GM19397 (cell line): Measurements from ENCODE around the gene MCOLN1.

Experiments used
- ATAC-seq: cut with Tn5 transposase; IDR thresholded peaks from one replicate; pipeline ENCODE4 v1.9.1; 2021; ENCODE audit warnings: mild to moderate bottlenecking, moderate library complexity; ENCODE audit not compliant: unreplicated experiment

MCOLN1 gene

DNA sequence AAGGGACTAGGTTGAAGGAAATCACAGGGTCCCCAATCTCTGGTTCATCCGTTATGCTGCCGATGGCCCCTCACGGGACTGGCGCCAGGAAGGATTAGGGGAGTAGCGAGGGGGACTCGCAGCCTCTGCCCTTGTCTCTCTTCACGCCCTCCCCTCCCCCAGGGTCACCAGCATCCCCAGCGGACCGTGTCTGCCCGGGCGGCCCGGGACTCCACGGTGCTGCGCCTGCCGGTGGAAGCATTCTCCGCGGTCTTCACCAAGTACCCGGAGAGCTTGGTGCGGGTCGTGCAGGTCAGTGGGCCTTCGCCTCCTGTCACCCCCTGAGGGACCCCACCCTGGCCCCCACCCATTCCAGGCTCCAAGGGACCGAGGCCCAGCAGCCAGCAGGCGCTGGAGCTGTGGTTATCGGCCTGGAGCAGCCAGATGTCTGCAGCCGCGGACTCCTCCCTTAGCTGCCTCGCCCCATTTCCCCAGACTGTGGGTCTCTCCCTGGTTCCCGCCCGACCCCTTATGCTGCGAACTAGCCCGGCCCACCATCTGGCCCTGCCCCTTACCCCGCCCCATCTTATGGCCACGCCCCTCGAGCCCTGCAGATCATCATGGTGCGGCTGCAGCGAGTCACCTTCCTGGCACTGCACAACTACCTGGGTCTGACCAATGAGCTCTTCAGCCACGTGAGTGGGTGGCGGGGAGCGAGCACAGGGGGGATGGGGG is 18.5 kb downstream of the MCOLN1 start:
- ATAC-seq = no peak

DNA sequence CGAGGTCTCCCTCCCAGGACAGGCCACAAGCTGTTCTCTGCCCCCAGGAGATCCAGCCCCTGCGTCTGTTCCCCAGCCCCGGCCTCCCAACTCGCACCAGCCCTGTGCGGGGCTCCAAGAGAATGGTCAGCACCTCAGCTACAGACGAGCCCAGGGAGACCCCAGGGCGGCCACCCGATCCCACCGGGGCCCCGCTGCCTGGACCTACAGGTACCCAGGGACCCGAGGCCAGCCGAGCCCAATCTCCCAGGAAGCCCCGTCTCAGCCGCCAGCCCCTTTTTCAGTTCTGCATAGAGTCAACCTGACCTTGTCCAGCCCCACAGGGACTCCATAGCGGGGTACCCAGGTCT is 19.0 kb downstream of the MCOLN1 start:
- ATAC-seq = no peak

DNA sequence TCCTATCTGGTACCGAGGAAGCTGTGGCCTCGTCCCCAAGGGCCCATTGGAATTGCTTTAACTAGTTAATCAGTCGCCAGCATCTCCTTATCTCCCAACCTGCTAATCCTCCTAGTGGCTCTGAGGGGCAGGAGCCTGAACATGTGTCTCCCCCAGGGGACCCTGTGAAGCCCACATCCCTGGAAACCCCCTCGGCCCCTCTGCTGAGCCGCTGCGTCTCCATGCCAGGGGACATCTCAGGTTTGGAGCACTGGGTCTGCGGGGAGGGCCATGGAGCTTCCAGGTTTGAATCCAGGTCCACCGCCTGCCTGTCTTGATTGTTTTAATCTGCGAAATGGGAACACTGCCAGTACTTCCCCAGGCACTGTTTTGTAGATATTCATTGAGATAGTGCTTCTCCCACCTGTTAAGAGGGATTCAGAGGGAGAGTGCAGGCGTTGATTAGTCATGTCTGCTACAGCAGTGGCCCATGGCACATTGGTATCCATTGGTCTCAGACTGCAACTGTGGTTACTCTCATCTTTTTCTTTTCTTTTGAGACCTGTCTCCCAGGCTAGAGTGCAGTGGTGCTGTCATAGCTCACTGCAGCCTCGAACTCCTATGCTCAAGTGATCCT is 19.5 kb downstream of the MCOLN1 start:
- no peak for ATAC-seq

DNA sequence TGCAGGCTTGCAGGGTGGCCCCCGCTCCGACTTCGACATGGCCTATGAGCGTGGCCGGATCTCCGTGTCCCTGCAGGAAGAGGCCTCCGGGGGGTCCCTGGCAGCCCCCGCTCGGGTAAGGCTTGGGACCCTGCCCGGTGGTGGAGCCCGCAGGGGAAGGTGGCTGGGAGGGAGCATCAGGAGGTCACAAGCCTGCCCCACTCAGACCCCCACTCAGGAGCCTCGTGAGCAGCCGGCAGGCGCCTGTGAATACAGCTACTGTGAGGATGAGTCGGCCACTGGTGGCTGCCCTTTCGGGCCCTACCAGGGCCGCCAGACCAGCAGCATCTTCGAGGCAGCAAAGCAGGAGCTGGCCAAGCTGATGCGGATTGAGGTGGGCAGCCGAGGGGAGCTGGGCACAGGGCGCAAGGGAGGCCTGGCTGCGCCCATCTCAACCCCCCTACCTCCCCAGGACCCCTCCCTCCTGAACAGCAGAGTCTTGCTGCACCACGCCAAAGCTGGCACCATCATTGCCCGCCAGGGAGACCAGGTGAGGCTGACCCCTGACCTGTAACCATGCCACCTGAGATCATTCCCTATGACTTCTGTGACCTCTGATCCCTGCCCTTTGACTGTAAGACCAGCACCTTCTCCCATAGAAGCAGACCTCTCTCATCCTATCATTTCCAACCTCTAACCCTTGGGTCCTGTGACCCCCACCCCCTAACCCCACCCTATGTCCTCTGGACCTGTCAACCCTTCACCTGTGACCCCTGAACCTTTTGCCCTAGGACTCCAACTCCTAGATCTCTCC is 20.3 kb downstream of the MCOLN1 start:
- no peak for ATAC-seq

DNA sequence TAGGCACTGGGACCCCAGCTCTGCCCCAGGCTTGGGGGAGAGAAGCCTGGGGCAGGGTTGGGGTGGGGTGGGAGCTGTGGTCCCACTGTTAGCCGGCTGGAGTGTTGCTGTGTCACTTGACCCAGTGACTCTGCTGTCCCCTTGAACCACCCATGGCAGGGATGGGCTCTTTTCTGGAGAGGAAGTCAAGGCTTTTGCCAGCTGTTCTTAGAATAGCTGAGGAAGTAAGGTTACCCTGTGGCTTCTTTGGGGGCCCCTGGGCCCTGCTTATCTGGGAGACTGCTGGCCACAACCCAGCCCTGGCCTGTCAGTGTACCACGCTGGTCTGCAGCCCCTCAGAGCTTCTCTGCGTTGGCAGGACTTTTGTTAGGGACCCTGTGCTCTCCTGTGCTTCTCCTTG is 22.2 kb downstream of the MCOLN1 start:
- ATAC-seq = no peak

DNA sequence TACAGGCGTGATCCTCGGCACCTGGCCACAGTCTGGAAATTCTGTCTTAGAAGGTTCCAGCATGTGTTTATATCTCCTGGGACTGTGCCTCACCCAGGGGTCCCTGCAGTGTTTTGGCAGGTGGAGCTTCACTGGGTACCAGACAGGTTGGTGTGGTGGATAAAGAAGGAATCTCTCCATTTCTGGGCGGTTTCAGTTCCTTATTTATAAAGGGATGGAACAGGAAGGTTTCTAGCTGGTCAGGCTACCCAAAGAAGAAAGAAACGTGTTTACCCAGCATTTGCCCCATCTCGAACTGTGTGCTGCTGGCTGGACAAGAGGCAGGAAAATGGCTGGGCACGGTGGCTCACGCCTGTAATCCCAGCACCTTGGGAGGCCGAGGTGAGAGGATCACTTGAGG is 22.9 kb downstream of the MCOLN1 start:
- ATAC-seq = no peak

DNA sequence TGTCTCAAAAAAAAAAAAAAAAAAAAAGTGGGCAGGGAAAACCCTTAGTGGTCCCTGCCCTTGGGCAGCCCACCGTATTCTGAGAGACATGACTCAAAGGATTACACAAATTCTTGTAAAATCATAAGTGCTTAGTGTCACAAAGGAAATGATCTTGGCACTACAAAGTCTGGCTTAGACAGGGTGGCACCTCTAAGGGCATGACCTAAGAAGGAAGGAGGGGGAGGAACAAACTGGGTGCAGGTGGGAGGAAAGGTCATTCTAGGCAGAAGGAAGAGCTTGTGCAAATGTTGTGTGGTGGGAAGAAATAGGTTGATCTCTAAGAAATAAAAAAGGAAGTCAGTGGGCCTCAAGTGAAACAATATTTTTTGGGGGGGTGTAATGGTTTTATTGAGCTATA is 23.5 kb downstream of the MCOLN1 start:
- no peak for ATAC-seq

DNA sequence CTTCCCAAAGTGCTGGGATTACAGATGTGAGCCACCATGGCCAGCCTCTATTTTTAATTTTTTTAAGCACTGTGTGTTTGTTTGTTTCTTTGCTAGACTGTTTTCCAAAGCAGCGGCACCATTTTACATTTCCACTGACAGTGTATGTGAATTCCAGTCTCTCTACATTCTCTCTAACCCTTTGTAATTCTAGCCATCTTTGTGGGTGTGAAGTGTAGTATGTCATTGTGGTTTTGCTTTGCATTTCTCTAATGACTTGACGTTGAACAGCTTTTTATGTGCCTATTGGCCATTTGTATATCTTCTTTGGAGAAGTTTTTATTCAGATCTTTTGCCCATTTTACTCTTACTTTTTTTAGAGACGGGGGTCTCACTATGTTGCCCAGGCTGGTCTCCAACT is 24.7 kb downstream of the MCOLN1 start:
- no peak for ATAC-seq

DNA sequence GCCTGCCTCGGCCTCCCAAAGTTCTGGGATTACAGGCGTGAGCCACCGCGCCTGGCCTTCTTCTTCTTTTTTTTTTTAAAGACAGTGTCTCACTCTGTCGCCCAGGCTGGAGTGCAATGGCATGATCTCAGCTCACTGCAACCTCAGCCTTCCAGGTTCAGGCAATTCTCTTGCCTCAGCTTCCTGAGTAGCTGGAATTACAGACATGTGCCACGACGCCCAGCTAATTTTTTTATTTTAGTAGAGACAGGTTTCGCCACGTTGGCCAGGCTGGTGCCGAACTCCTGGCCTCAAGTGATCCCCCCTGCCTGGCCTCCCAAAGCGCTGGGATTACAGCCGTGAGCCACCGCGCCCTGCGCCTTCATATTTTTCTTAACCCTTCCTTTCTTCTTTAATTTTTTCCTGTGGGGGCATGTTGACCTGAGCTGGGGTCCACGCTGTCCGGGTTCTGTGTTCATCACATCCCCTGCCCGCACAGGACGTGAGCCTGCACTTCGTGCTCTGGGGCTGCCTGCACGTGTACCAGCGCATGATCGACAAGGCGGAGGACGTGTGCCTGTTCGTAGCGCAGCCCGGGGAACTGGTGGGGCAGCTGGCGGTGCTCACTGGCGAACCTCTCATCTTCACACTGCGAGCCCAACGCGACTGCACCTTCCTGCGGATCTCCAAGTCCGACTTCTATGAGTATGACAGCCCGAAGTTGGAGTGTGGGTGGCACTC is 27.2 kb downstream of the MCOLN1 start:
- ATAC-seq = no peak

DNA sequence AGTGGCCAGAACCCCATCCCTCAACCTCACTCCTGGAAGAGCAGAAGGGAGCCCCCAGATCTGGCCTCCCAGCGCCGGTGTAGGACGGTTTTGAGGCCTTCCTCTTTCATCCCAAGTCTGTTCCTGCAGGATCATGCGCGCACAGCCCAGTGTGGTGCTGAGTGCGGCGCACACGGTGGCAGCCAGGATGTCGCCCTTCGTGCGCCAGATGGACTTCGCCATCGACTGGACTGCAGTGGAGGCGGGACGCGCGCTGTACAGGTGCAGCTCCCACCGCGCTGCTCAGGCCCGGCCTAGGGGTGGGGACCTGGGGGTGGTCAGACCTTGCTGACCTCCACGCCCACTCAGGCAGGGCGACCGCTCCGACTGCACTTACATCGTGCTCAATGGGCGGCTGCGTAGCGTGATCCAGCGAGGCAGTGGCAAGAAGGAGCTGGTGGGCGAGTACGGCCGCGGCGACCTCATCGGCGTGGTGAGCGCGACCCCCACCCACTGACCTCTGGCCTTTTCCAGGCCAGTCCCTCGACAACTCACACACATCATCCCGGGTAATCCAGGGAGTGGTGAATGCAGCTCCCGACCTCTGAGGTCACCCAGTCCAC is 27.8 kb downstream of the MCOLN1 start:
- no peak for ATAC-seq

DNA sequence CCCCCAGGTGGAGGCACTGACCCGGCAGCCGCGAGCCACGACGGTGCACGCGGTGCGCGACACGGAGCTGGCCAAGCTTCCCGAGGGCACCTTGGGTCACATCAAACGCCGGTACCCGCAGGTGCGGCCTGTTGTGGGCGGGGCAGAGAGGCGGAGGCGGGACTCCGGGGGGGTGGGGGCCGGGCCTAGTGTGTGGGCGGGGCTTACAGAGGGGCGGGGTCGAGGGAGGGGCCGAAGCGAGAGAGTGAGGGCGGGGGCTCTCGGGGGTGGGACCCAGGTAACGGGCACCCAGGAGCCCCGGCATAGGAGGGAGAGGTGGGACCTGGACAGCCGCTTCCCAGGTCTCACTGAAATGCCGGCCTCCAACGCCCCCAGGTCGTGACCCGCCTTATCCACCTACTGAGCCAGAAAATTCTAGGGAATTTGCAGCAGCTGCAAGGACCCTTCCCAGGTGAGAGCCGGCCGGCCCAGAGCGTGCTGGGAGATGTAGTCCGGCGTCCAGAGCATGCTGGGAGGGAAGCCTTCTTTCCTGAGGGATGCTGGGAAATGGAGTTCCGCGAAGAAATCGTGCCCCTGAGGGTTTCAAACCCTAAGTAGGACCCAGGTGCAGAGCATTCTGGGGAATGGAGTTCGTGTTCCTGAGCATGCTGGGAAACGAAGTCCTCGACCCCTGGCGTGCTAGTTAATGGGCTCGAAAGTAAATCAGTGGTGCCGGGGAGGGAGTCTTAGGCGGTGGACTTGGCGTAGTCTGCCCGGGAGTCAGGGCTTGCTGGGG is 28.8 kb downstream of the MCOLN1 start:
- ATAC-seq = no peak

DNA sequence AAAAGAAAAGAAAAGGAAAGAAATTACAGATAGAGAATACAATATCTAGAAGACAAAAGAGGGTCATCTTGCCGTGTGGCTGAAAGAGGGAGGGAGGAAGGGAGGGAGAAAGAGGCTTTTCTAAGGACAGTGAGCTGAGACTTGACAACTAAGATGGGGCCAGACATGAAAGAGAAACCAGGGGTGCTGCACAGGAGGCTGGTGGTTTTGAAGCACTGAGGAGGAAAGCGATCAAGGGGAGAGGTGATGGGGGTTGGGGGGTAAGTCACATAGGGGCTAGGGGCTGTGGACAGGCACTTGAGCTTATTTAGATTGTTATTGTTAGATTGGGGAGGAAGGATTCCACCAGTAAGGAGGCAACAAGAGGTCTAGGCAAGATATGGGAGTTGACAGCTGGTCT is 30.4 kb downstream of the MCOLN1 start:
- no peak for ATAC-seq

DNA sequence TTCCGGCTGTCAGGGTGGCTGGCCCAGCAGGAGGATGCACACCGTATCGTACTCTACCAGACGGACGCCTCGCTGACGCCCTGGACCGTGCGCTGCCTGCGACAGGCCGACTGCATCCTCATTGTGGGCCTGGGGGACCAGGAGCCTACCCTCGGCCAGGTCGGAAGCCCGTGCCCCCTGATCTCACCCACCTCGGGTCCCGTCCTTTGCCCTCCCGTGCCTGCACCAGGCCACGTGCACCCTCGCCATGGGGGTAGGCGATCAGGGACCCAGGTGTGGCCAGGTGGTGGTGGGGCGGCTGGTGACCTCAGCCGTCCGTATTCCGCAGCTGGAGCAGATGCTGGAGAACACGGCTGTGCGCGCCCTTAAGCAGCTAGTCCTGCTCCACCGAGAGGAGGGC is 32.1 kb downstream of the MCOLN1 start:
- no peak for ATAC-seq

DNA sequence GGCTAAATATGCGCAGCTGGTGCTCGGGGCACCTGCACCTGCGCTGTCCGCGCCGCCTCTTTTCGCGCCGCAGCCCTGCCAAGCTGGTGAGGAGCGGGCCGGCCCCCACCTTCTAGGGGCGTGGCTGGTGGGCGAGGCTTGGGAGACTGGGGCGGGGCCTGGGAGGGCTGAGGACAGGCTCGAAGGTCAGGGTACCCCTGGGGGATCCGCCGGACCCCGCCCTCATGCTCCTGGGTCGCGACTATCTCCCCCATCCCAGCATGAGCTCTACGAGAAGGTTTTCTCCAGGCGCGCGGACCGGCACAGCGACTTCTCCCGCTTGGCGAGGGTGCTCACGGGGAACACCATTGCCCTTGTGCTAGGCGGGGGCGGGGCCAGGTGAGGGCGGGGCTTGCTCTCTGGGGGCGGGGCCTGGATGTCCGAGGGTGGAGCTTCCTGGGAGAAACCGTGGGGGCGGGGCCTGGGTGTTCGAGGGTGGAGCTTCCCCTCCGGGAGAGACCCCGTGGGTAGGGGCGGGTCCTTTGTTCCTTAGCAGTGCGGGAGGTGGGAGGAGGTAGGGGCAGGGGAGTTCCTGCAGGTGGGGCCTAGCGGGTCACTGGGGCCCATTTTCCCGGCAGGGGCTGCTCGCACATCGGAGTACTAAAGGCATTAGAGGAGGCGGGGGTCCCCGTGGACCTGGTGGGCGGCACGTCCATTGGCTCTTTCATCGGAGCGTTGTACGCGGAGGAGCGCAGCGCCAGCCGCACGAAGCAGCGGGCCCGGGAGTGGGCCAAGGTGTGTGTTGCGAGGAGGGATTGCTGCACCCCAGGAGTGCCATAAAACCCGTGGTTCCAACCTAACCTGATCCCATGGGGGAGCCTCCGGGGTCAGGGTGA is 32.8 kb downstream of the MCOLN1 start:
- ATAC-seq = no peak

DNA sequence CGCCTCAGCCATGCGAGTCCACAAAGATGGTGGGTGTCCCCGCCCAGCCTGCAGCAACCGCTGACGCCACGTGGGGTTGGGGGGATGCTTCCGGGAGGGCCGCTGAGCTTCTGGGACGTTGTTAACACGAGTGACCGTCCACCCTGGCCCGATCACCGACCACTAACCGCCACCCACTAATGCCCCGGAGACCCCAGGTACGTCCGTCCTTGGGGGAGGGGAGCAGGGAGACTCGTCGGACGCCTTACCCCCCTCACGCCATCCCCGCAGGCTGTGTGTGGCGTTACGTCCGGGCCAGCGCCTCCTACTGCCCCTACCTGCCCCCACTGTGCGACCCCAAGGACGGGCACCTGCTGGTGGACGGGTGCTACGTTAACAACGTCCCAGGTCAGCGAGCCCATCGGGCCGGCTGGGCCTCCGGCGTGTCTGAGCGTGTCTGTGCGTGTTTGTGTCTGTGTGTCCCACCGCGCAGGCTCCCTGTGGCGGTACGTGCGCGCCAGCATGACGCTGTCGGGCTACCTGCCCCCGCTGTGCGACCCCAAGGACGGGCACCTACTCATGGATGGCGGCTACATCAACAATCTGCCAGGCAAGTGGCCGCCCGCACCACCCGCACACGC is 34.4 kb downstream of the MCOLN1 start:
- ATAC-seq = no peak

DNA sequence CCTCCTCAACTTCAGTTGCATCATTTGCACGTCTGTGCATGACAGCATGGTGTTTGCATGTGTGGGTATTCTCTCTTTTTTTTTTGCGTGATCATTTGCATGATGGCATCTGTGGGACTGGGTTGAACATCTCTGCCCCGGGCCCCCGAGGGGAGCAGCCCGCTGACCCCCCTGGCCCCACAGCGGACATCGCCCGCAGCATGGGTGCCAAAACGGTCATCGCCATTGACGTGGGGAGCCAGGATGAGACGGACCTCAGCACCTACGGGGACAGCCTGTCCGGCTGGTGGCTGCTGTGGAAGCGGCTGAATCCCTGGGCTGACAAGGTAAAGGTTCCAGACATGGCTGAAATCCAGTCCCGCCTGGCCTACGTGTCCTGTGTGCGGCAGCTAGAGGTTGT is 36.2 kb downstream of the MCOLN1 start:
- ATAC-seq = no peak

DNA sequence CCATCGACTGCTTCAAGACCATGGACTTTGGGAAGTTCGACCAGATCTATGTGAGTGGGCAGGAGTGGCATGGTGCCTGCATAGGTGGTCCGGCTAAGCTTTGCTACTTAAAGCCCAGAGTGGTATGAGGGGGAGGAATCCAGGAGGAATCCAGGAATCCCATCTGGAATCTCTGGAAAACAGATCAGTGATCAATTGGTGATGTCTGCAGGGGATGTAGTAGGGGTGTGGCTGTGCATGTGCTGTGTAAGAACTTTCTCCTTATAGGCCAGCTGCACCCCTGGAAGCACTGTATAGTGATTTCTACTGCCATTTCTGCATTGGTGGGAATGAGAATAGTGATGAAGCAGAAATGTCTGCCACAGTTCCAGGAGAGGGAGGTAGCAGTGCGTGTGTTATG is 36.7 kb downstream of the MCOLN1 start:
- no peak for ATAC-seq

DNA sequence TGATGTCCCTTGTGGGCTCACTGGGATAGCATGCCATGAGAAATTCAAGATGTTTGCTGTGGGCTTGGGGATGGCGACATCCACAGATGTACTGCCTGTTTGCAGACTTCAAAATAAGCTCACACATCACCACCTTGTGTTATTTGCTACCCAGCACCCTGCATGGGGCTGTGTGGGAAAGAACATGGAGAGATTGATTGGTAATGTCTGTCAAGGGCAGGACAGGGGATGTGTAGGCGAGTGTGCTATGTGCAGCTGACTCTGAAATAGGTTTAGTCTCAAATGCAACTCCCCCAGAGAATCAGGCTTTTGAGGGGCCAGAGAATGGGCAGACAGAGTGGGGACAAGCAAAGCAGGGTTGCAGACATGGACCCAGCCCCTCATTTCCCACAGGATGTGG is 37.8 kb downstream of the MCOLN1 start:
- no peak for ATAC-seq

DNA sequence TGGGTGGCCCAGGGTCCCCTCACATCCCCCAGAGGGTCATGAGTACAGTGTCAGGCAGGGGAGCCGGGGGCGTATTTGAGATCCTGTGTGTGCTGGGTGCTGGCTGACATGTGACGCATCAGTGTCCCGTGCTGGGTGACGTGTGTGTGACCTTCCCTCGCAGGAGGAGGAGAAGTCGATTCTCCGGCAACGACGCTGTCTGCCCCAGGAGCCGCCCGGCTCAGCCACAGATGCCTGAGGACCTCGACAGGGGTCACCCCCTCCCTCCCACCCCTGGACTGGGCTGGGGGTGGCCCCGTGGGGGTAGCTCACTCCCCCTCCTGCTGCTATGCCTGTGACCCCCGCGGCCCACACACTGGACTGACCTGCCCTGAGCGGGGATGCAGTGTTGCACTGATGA is 38.9 kb downstream of the MCOLN1 start:
- ATAC-seq = no peak
